Measurements from ENCODE around the gene SPTB. TPM values are rescaled to one million over a fixed set of nuclear protein-coding genes. Genes with fewer than 3 reads are reported as not detected.

SPTB gene
- total and polyA plus RNA-seq, 4 donors: 1.1 to 7.9 (median 3.5) TPM

DNA sequence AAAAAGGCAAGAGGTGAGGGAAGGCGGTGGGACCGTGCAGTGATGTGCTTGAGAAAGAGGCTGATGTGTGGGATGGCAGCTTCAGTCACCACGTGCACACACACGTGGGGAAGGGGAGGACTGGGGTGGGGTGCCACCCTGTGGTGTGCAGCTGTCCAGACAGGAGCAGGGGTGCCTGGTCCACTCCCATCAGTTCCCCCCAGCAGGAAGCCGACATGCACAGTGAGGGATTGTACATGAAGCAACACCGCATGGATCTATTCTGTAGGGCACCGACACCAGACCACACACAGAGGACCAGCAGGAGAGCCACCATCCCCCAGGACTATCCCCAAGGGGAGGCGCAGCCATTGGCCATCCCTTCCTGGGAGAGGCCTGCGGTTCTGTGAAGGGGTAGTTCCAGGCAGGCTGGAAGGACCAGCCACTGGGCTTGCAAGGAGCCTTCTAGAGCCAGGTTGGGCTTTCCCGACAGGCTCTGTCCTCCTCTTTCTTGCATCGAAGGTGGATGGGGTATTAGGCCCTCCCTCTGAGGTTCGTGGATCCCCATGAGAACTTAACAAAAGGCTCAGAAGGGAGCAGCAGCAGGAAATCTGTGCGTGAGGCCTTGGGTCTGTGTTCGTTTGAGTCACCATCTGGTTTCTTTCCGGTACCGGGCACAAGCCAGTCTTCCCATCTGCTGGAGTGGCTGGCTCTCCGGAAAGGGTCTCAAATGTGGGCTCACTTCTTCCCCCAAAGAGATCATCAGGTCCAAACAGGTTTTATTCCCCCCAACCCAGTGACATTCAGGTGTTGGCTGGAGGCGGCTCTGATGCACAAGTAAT lies 115.7 kb downstream of the SPTB start:
- Histone ChIP-seq H3K9me3 (ENCODE audit: control insufficient read depth, low read length) (no peaks in the 10 kb centered on the region), H3K4me3 (ENCODE audit: low read length in 2 of 2) (no peak overlapping the region), H3K36me3 (ENCODE audit: control insufficient read depth in 1 of 2, insufficient read depth in 2 of 2, low read length in 1 of 2) (no peaks in the 10 kb centered on the region), H3K27ac (ENCODE audit: low read depth in 1 of 2, low read length in 2 of 2) (peak overlapping the region in 1 of 2 donors; percentile 4), H3K4me1 (ENCODE audit: control insufficient read depth in 1 of 2, insufficient read depth in 2 of 2, low read length in 2 of 2) (no peaks in the 10 kb centered on the region), H3K27me3 (ENCODE audit: control insufficient read depth in 1 of 2, insufficient read depth in 2 of 2, low read length in 1 of 2) (no peaks in the 10 kb centered on the region)
- 41 to 46% methylated on average over 18 of the region's 18 CpGs for WGBS, 2 donors
- intact Hi-C loops (cut with DNase I): loop anchor here (1.0 to 10.0 kb wide), 5 partner anchors 37 to 219 kb away; partner anchors contain the start of genes HSPA2 (in 1 of the 2) and PPP1R36 (in 1 of the 2)
- DNase-seq (peak in 1 of 2 donors; percentile 75), ATAC-seq (ENCODE audit: low FRiP score) (peak; percentile 4)

DNA sequence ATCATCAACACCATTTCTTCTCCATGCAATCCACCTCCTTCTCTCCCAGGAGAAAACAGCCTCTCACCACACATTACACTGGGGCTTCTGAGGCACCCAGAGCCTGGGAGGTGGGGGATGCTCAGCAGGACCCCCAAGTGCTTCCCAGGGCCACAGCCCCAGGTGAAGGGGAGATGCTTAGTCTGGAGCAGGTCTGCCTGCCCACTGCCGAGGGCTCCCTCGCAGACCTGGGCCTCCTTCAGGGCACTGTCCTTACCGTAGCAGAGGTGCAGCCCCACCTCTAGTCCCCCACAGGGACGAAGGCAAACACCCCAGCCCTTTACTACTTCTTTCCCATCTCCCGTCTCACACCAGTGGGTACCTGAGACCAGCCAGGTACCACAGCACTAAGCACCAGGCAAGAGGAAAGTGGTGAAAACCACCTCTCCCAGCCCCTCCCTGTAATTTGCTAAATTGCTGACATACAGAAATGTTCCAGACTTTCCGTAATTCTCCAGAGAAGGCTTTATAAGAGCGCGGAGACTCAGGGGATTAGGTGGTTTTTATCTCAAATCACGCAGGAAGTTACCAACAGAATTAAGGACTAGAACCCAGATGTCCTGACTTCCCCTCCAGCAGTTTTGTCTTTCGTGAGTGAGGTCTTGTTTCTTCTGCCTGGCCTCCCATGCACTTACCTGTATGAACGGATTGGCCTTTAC lies 116.5 kb downstream of the SPTB start:
- H3K27ac ChIP-seq (ENCODE audit: low read depth in 1 of 2, low read length in 2 of 2): peak overlapping the region in 1 of 2 donors; percentile 75
- DNase-seq (no peak), ATAC-seq (ENCODE audit: low FRiP score) (no peak)
- no peaks in the 10 kb centered on the region for H3K36me3 ChIP-seq (ENCODE audit: control insufficient read depth in 1 of 2, insufficient read depth in 2 of 2, low read length in 1 of 2)
- no peaks in the 10 kb centered on the region for H3K27me3 ChIP-seq (ENCODE audit: control insufficient read depth in 1 of 2, insufficient read depth in 2 of 2, low read length in 1 of 2)
- intact Hi-C loops (cut with DNase I): loop anchor here in 1 of 2 donors (5.0 to 10.0 kb wide), 3 partner anchors 36 to 218 kb away; partner anchors contain the start of genes HSPA2 and PPP1R36
- no peaks in the 10 kb centered on the region for H3K4me1 ChIP-seq (ENCODE audit: control insufficient read depth in 1 of 2, insufficient read depth in 2 of 2, low read length in 2 of 2)
- H3K4me3 ChIP-seq (ENCODE audit: low read length in 2 of 2): no peak overlapping the region
- 84 to 89% methylated on average over 11 of the region's 11 CpGs for WGBS, 2 donors
- no peaks in the 10 kb centered on the region for H3K9me3 ChIP-seq (ENCODE audit: control insufficient read depth, low read length)

DNA sequence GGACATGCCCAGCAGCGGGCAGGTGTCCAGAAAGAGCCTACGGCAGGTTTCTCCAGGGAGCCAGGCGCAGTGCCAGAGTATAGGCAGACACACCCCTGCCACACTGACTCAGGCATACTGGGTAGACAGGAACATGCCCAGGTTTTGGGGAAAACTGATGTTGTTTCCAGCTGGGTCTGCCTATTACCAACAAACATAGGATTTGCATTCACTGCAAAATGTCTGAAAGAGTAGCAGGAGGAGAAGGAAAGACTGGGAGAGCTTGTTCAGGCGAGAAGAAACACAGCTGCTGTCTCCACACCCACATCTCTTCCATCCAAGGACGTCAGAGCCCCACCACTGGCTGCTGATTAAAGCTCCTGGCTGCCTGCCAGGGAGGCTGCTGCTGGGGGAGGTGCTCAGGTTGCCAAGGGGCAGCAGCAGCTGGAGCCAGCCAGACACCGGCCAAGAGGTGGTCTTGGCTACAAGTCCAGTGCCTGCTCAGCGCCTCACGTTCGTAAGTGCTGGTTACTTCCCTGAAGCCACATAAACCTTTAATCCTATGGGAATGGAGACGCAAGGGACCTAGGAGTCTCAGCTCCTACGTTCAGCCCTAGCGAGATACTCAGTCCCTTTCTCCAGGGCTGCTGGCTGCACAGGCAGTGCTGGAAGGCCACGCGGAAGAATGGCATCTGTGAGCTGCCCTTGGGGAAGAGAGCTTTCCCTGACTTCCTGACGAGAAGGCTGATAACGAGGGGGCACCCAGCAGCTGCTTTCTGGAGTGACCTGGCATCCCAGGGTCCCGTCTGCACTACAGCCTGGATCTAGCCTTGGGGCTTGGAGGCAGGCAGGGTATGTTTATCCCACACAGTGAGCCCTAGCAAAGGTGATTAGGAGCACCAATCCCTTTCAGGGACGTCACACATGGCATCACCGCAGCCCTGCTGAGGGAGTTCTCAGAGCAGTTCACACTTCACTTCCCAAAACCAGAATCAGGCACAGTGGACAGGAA lies 117.4 kb downstream of the SPTB start:
- intact Hi-C loops (cut with DNase I): loop anchor here in 1 of 2 donors (5.0 to 10.0 kb wide), 3 partner anchors 35 to 218 kb away; partner anchors contain the start of genes HSPA2 and PPP1R36
- WGBS, 2 donors: 5 to 7% methylated on average over 19 of the region's 19 CpGs
- peak overlapping the region in 1 of 2 donors; percentile 75 for H3K27ac ChIP-seq (ENCODE audit: low read depth in 1 of 2, low read length in 2 of 2)
- DNase-seq (peak; percentile 90 to 92), ATAC-seq (ENCODE audit: low FRiP score) (peak; percentile 51)
- H3K9me3 ChIP-seq (ENCODE audit: control insufficient read depth, low read length): no peaks in the 10 kb centered on the region
- H3K4me3 ChIP-seq (ENCODE audit: low read length in 2 of 2): no peak overlapping the region
- peaks cover 0 to 2% of the 10 kb centered on the region in 2 donors for H3K4me1 ChIP-seq (ENCODE audit: control insufficient read depth in 1 of 2, insufficient read depth in 2 of 2, low read length in 2 of 2)
- no peaks in the 10 kb centered on the region for H3K27me3 ChIP-seq (ENCODE audit: control insufficient read depth in 1 of 2, insufficient read depth in 2 of 2, low read length in 1 of 2)
- H3K36me3 ChIP-seq (ENCODE audit: control insufficient read depth in 1 of 2, insufficient read depth in 2 of 2, low read length in 1 of 2): no peaks in the 10 kb centered on the region

DNA sequence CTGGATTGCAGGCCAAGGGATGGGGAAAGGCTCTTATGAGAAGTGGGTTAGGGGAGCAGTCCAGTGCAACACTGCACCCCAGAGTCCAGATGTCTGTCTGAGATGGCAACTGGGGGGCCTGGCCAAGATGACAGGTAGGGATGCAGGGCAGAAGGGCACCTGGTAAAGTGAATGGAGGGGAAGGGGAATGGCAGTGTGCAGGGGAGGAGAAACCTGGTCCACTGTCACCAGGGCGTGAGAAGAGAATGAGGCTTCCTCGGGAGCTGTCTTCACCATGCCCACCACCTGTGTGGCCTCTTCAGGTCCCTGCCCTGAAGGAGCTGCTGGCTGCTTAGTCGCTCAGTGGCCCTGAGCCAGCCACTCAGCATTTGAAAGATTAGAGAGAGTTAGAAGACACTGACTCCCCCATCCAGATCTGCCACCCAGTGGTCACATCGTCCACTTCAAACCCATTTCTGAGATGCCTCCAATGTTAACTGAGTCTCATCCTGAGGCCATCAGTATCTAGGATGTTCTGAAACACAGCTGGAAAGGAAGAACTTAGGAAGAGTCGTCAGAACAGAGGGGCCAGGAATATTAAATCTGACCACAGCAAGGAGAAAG lies 118.2 kb downstream of the SPTB start:
- no peak for DNase-seq
- Histone ChIP-seq H3K4me1 (ENCODE audit: control insufficient read depth in 1 of 2, insufficient read depth in 2 of 2, low read length in 2 of 2) (peaks cover 0 to 2% of the 10 kb centered on the region in 2 donors), H3K27me3 (ENCODE audit: control insufficient read depth in 1 of 2, insufficient read depth in 2 of 2, low read length in 1 of 2) (no peaks in the 10 kb centered on the region), H3K36me3 (ENCODE audit: control insufficient read depth in 1 of 2, insufficient read depth in 2 of 2, low read length in 1 of 2) (no peaks in the 10 kb centered on the region), H3K27ac (ENCODE audit: low read depth in 1 of 2, low read length in 2 of 2) (peak overlapping the region in 1 of 2 donors; percentile 75), H3K4me3 (ENCODE audit: low read length in 2 of 2) (no peak overlapping the region), H3K9me3 (ENCODE audit: control insufficient read depth, low read length) (no peaks in the 10 kb centered on the region)
- 28 to 31% methylated on average over 5 of the region's 5 CpGs for WGBS, 2 donors
- no peak for ATAC-seq (ENCODE audit: low FRiP score)
- intact Hi-C loops (cut with DNase I): loop anchor here in 1 of 2 donors (5.0 to 10.0 kb wide), 3 partner anchors 34 to 217 kb away; partner anchors contain the start of genes HSPA2 and PPP1R36

DNA sequence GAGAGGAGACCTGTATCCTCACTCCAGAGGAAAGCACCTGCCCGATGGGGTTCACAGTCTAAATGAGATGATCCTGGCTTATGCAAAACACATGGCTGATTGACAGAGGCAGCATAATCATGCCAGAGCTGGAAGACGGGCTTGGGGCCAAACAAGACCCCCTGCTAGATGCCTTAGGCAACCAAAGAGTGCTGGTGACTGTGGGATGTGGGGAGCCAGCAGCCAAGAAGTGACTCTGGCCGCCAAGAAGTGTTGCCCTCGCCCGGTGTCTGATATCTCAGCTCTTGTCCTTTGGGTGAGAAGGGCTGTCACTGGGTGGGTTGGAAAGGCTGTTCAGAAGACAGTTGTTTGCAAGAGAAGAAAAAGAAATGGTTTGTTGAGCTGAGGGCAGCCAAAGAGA lies 118.8 kb downstream of the SPTB start:
- intact Hi-C loops (cut with DNase I): loop anchor here in 1 of 2 donors (5.0 to 10.0 kb wide), 3 partner anchors 34 to 216 kb away; partner anchors contain the start of genes HSPA2 and PPP1R36
- no peak overlapping the region for H3K4me3 ChIP-seq (ENCODE audit: low read length in 2 of 2)
- DNase-seq (no peak), ATAC-seq (ENCODE audit: low FRiP score) (no peak)
- WGBS, 2 donors: 32 to 45% methylated on average over 5 of the region's 5 CpGs
- no peak overlapping the region for H3K27ac ChIP-seq (ENCODE audit: low read depth in 1 of 2, low read length in 2 of 2)
- no peaks in the 10 kb centered on the region for H3K27me3 ChIP-seq (ENCODE audit: control insufficient read depth in 1 of 2, insufficient read depth in 2 of 2, low read length in 1 of 2)
- H3K36me3 ChIP-seq (ENCODE audit: control insufficient read depth in 1 of 2, insufficient read depth in 2 of 2, low read length in 1 of 2): no peaks in the 10 kb centered on the region
- H3K4me1 ChIP-seq (ENCODE audit: control insufficient read depth in 1 of 2, insufficient read depth in 2 of 2, low read length in 2 of 2): peaks cover 0 to 2% of the 10 kb centered on the region in 2 donors
- no peaks in the 10 kb centered on the region for H3K9me3 ChIP-seq (ENCODE audit: control insufficient read depth, low read length)

DNA sequence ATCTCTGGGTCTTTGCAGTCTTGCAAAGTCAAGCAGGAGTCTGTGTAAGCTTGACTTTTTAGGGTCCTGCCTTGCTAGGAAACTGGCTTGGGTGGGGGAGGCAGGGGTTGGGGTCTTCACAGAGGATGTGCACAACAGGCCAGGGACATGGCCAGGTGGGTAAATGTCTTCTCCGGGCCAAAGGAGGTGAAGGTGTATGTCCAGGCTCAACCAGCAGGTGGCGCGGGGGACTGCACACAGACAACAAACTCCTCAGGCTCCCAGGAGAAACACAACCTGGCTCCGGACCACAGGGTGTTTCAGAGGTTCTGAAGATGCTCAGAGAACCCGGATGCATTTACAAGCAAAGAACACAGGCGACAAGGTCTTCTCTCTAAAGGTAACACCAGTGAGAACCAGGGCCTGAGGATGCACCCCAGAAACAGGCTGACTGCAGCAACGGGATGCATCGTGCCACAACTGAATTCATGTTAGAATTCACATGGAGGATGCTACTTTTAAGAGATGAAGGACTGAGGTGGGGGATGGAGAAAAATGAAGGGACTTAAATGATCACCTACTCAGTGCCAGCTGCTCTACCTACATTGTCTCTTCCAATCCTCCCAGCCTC lies 119.5 kb downstream of the SPTB start:
- Histone ChIP-seq H3K4me1 (ENCODE audit: control insufficient read depth in 1 of 2, insufficient read depth in 2 of 2, low read length in 2 of 2) (peaks cover 0 to 2% of the 10 kb centered on the region in 2 donors), H3K4me3 (ENCODE audit: low read length in 2 of 2) (no peak overlapping the region), H3K9me3 (ENCODE audit: control insufficient read depth, low read length) (no peaks in the 10 kb centered on the region), H3K36me3 (ENCODE audit: control insufficient read depth in 1 of 2, insufficient read depth in 2 of 2, low read length in 1 of 2) (no peaks in the 10 kb centered on the region), H3K27me3 (ENCODE audit: control insufficient read depth in 1 of 2, insufficient read depth in 2 of 2, low read length in 1 of 2) (no peaks in the 10 kb centered on the region), H3K27ac (ENCODE audit: low read depth in 1 of 2, low read length in 2 of 2) (no peak overlapping the region)
- intact Hi-C loops (cut with DNase I): loop anchor here in 1 of 2 donors (5.0 to 10.0 kb wide), 3 partner anchors 33 to 215 kb away; partner anchors contain the start of genes HSPA2 and PPP1R36
- 54 to 63% methylated on average over 8 of the region's 8 CpGs for WGBS, 2 donors
- ATAC-seq (ENCODE audit: low FRiP score) (no peak), DNase-seq (peak in 1 of 2 donors; percentile 83)

DNA sequence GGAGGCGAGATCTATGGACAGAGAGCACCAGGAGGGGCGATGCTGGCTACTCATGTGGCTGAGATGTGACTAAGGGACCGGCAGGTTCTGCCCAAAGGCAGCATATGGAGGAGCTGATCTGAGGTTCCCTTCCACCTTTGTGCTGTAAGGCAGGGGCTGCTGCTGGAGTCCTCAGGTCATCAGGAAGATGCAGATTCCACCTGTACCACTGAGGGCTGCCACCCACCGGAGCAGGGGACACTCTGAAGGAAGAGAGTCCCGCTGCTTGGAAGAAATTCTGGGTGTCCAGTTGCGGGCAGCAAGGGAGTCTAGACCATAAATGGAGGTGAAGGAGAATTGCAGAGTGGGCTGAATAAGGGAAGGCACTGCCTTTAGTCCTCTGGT lies 120.2 kb downstream of the SPTB start:
- Histone ChIP-seq H3K4me3 (ENCODE audit: low read length in 2 of 2) (no peak overlapping the region), H3K4me1 (ENCODE audit: control insufficient read depth in 1 of 2, insufficient read depth in 2 of 2, low read length in 2 of 2) (peaks cover 0 to 2% of the 10 kb centered on the region in 2 donors), H3K36me3 (ENCODE audit: control insufficient read depth in 1 of 2, insufficient read depth in 2 of 2, low read length in 1 of 2) (no peaks in the 10 kb centered on the region), H3K27me3 (ENCODE audit: control insufficient read depth in 1 of 2, insufficient read depth in 2 of 2, low read length in 1 of 2) (no peaks in the 10 kb centered on the region), H3K27ac (ENCODE audit: low read depth in 1 of 2, low read length in 2 of 2) (no peak overlapping the region), H3K9me3 (ENCODE audit: control insufficient read depth, low read length) (no peaks in the 10 kb centered on the region)
- intact Hi-C loops (cut with DNase I): no loop called here
- 88 to 94% methylated on average over 6 of the region's 6 CpGs for WGBS, 2 donors
- ATAC-seq (ENCODE audit: low FRiP score): no peak
- no peak for DNase-seq
